Panc1 (cell line): Measurements from ENCODE around the gene KCNJ11. TPM values are rescaled to one million over a fixed set of nuclear protein-coding genes. Genes with fewer than 3 reads are reported as not detected.
A peak's percentile ranks its signal among the peaks of the same experiment; 100 is the strongest.

ENCODE experiments used
- ATAC-seq: fragments of 200-7000 bp; cut with Tn5 transposase; 2 replicates; pipeline ENCODE4 v1.9.1; 2020; ENCODE audit warnings: mild to moderate bottlenecking, moderate library complexity
- BruUV-seq: library from RNA; stranded (reverse); fragments of 400-500 nt; replicated peaks from 2 replicates; lab custom pipeline; 2021; lab: Mats Ljungman, UMichigan
- CTCF ChIA-PET: fragments of 300-600 bp; sonication (Branson Sonifier 250); formaldehyde crosslinking; loops from one replicate; lab custom pipeline; 2022; ENCODE audit warnings: antibody characterized with exemption; lab: Charles Lee
- POLR2A ChIA-PET: fragments of 300-600 bp; sonication (Branson Sonifier 250); formaldehyde crosslinking; loops from one replicate; lab custom pipeline; 2022; ENCODE audit warnings: antibody characterized with exemption; lab: Charles Lee
- DNase-seq: peaks from one replicate; pipeline ENCODE4 v3.0.0-alpha.2; 2010; ENCODE audit warnings: low read depth, low spot score
- H3K27ac ChIP-seq: 2 replicates; pipeline ENCODE4 v1.5.1; 2011; ENCODE audit warnings: mild to moderate bottlenecking, low read length, inconsistent platforms
- H3K27me3 ChIP-seq: fragments of 200-500 bp; sonication (Bioruptor generic); 2 replicates; pipeline ENCODE4 v1.6.0; 2014; ENCODE audit warnings: low read length, inconsistent platforms; ENCODE audit not compliant: control insufficient read depth, insufficient read depth
- H3K36me3 ChIP-seq: fragments of 200-500 bp; sonication (Bioruptor generic); 2 replicates; pipeline ENCODE4 v1.5.1; 2014; ENCODE audit warnings: inconsistent platforms, mild to moderate bottlenecking, low read length, moderate library complexity; ENCODE audit not compliant: control insufficient read depth, insufficient read depth
- H3K4me1 ChIP-seq: 2 replicates; pipeline ENCODE4 v1.5.1; 2011; ENCODE audit warnings: inconsistent platforms, mild to moderate bottlenecking, low read length, moderate library complexity; ENCODE audit not compliant: control insufficient read depth, insufficient read depth
- H3K4me3 ChIP-seq, 2 experiments: 2 replicates each; pipeline ENCODE4 v1.5.1; 2011 to 2012; ENCODE audit warnings: low read depth in 2 of 2, low read length in 2 of 2, mild to moderate bottlenecking in 2 of 2, inconsistent platforms in 1 of 2, moderate library complexity in 1 of 2
- H3K9me3 ChIP-seq: fragments of 200-500 bp; sonication (Bioruptor generic); 2 replicates; pipeline ENCODE4 v1.5.1; 2014; ENCODE audit warnings: low read depth, mild to moderate bottlenecking, inconsistent platforms, low read length, moderate library complexity; ENCODE audit not compliant: control insufficient read depth, insufficient read depth
- POLR2AphosphoS5 ChIP-seq: IDR thresholded peaks from 2 replicates; pipeline ENCODE4 v1.6.1; 2012; ENCODE audit warnings: mild to moderate bottlenecking, low read depth, low read length, moderate library complexity
- REST ChIP-seq, 2 experiments: IDR thresholded peaks; 2 replicates each; pipeline ENCODE4 v1.6.1; 2011 to 2012; ENCODE audit warnings: low read depth in 2 of 2, control low read depth in 1 of 2, low read length in 1 of 2, mild to moderate bottlenecking in 1 of 2, moderate library complexity in 1 of 2; ENCODE audit not compliant: insufficient read depth in 1 of 2
- SIN3A ChIP-seq: IDR thresholded peaks from 2 replicates; pipeline ENCODE4 v1.6.1; 2012; ENCODE audit warnings: low read depth, mild to moderate bottlenecking, low read length, moderate library complexity, borderline replicate concordance; ENCODE audit not compliant: insufficient read depth
- TCF7L2 ChIP-seq: IDR thresholded peaks from 2 replicates; pipeline ENCODE4 v1.6.1; 2011; ENCODE audit warnings: mild to moderate bottlenecking, low read depth, low read length, inconsistent platforms
- in situ Hi-C: cut with HindIII; loops from 2 replicates; pipeline ENCODE4 v1.10.0; 2016; ENCODE audit warnings: low sequenced_read_pairs, low pct_unique_long_range_greater_than_20kb
- intact Hi-C: fragments of 100-400 bp; cut with micrococcal nuclease; formaldehyde crosslinking; loops from one replicate; pipeline ENCODE4 v1.10.0; 2022; ENCODE audit not compliant: unreplicated experiment
- total RNA-seq: library from RNA; stranded (reverse); gene quantifications from one replicate; pipeline ENCODE4 v1.2.1, GENCODE V29; 2021; ENCODE audit not compliant: unreplicated experiment
- TF ChIP-seq, protein P1 (sequence below): fragments of 450-650 bp; IDR thresholded peaks from 2 replicates; pipeline ENCODE4 v1.5.1; 2017; ENCODE audit warnings: mild to moderate bottlenecking

KCNJ11 gene
- total RNA-seq, 1 experiment from 2014 or later = 0.67 TPM

GRCh38 chr11:17385492-17385891, 3.0 kb downstream of the KCNJ11 start:
- intact Hi-C loops (loop anchor here (2.0 kb wide), 1 partner anchor 143 kb away; no protein-coding TSS in a partner anchor), in situ Hi-C loops (no loop called here)
- Histone ChIP-seq H3K27me3 (no peaks in the 10 kb centered on the region), H3K9me3 (no peaks in the 10 kb centered on the region), H3K4me3 (no peak overlapping the region), H3K27ac (no peak overlapping the region), H3K4me1 (no peaks in the 10 kb centered on the region), H3K36me3 (no peaks in the 10 kb centered on the region; the same call in 1 of the 2 replicates)
- ChIA-PET CTCF (interaction anchor here (2.7 kb wide), 1 partner anchor 142 kb away, joined by 16 read pairs; no protein-coding TSS in a partner anchor), POLR2A (no interaction called here)
- DNase-seq (no peak), ATAC-seq (no peak)
- no TSS peak for BruUV-seq
- TF ChIP-seq SIN3A = no peak
- no peak for TF ChIP-seq TCF7L2
- TF ChIP-seq REST (IDR thresholded peaks at IDR 0.05; ENCODE audit: insufficient read depth in 1 of 2, low read depth in 2 of 2, low read length in 1 of 2) = no peak
- TF ChIP-seq, protein P1, sequence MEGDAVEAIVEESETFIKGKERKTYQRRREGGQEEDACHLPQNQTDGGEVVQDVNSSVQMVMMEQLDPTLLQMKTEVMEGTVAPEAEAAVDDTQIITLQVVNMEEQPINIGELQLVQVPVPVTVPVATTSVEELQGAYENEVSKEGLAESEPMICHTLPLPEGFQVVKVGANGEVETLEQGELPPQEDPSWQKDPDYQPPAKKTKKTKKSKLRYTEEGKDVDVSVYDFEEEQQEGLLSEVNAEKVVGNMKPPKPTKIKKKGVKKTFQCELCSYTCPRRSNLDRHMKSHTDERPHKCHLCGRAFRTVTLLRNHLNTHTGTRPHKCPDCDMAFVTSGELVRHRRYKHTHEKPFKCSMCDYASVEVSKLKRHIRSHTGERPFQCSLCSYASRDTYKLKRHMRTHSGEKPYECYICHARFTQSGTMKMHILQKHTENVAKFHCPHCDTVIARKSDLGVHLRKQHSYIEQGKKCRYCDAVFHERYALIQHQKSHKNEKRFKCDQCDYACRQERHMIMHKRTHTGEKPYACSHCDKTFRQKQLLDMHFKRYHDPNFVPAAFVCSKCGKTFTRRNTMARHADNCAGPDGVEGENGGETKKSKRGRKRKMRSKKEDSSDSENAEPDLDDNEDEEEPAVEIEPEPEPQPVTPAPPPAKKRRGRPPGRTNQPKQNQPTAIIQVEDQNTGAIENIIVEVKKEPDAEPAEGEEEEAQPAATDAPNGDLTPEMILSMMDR = no peak
- no peak for TF ChIP-seq POLR2AphosphoS5

GRCh38 chr11:17384002-17384511, 4.4 kb downstream of the KCNJ11 start:
- H3K4me3 ChIP-seq = no peak overlapping the region
- DNase-seq = peak; percentile 56
- peak; percentile 74 for ATAC-seq
- no peaks in the 10 kb centered on the region; the same call in 1 of the 2 replicates for H3K36me3 ChIP-seq
- H3K9me3 ChIP-seq = no peaks in the 10 kb centered on the region
- BruUV-seq = no TSS peak
- in situ Hi-C loops (no loop called here), intact Hi-C loops (loop anchor here (1.0 to 5.0 kb wide), 3 partner anchors 120 to 152 kb away; no protein-coding TSS in a partner anchor)
- CTCF ChIA-PET = interaction anchor here (0.6 to 2.7 kb wide), 7 partner anchors 29 to 229 kb away, joined by 3 to 16 read pairs (median 6); no protein-coding TSS in a partner anchor
- H3K27ac ChIP-seq = no peak overlapping the region
- TF ChIP-seq REST (IDR thresholded peaks at IDR 0.05; ENCODE audit: insufficient read depth in 1 of 2, low read depth in 2 of 2, low read length in 1 of 2) = no peak
- TF ChIP-seq, protein P1 = peak; percentile 93
- no peaks in the 10 kb centered on the region for H3K27me3 ChIP-seq
- POLR2A ChIA-PET = no interaction called here
- H3K4me1 ChIP-seq = no peaks in the 10 kb centered on the region
